Putamen (tissue), 1 donor: ENCODE data around the gene DAZL.
"Not testable (repeated sequence)": the region's sequence is repeated elsewhere in the genome, so short reads cannot be mapped to it uniquely, and the experiment has no call there.

Experiments used
- DNase-seq: peaks from one replicate; pipeline ENCODE4 v3.0.0-alpha.2; 2016; ENCODE audit warnings: low spot score

DAZL gene

DNA sequence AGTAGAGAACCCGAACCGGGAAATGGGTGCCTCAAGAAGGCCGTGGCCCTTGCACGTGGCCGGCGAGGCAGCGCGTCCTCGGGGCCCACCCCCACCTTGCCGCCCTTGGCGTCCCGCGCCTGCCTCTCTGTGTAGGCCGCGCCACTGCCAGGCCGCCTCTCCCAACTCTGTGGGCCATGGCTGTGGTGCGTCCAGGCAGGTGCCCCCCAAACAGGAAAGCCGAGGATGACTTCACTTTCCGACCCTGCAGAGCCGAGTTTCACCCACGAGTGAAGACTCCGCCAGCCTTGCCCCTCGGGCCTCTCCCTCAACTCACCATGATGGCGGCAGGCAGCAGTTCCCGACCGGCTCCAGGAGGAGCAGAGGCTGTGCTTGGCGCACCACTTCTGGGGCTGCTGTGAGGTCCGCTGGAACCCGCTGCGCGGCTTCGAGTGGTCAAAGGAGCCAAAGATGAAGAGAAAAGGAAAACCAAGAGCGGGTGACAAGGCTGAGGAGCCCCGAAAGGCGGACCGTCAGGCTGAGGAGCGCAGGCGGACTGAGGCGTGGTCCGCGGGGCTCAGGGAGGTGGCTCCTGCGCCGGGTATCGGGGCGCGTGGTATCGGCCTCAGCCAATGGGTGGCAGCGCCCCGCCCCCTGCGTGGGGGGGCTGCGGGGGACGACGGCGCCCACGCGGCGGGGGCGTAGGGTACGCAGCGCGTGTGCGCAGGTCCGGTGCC lies at the start of gene DAZL:
DAZL (minus strand) TSS at position 537 of the 716 bp plus-strand sequence; CDS start at position 319, 218 bp downstream.
- no peak for DNase-seq

DNA sequence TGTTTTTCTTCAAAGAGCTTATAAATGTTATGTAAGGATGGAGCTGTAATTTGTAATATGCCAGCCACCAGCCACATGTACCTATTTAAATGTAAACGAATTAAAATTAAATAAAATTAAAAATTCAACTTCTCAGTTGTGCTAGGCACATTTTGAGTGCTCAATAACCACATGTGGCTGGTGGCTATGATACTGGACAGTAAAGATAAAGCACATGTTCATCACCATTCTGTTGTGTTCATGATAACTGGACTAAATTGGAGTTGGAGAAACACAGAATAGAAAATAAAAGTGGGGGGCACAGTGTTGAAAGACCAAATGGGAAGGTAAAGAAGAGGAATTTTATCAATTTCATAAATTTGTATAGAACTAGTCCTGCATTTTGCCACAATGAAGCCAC lies 49.8 kb upstream of the DAZL start:
- DNase-seq = no peak

- no peak for DNase-seq
These were observed 48.5 kb upstream of the DAZL start for GRCh38 chr3:16653712-16654111.

GRCh38 chr3:16647668-16648067 lies 42.4 kb upstream of the DAZL start:
- DNase-seq = no peak

GRCh38 chr3:16639806-16640205 lies 34.6 kb upstream of the DAZL start:
- DNase-seq = no peak

DNA sequence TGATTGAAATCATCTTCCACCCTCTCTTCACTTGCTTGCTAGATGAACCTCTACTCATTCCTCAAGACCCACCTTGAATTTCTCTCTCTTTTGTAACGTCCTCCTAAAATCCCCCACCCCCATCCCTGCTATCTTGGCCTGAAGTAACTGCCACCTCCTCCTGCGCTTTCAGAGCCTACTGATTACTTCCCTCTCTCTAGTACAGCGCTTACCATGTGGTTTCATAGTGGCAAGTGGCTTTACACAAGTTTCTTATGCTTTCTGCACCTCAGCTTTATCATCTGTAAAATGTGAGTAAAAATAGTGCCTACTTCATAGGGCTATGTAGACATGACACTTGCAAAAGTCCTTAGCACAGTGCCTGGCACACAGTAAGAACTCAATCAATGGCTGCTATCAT lies 28.7 kb upstream of the DAZL start:
- no peak for DNase-seq

DNA sequence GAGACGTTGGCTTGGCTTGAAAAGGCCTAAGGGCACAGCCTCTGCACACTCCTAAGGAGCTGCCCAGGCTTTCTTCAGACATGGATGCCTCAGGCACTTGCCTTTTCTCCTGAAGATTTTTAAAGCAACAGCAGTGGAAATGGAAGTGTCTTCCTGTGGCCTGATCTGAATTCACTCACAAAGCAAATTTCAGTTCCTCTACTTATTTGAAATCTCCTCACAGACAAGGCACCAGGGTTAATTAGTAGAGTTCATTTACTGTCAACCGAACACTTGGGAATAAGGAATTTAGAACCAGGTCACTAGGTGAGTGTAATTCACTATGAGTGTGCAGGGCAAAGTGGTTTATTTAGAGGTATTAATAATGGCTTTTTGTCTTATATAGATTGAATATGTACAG lies 27.2 kb upstream of the DAZL start:
- no peak for DNase-seq

- DNase-seq = no peak
These were observed 13.5 kb upstream of the DAZL start for GRCh38 chr3:16618721-16619120.

DNA sequence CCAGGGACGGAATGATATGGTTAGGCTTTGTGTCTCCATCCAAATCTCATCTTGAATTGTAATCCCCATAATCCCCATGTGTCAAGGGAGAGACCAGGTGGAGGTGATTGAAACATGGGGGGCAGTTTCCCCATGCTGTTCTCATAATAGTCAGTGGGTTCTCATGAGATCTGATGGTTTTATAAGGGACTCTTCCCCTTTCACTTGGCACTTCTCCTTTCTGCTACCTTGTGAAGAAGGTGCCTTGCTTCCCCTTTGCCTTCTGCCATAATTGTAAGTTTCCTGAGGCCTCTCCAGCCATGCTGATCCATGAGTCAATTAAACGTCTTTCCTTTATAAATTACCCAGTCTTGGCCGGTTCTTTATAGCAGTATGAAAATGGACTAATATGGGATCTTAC lies 11.9 kb upstream of the DAZL start:
- not testable (repeated sequence) for DNase-seq

DNA sequence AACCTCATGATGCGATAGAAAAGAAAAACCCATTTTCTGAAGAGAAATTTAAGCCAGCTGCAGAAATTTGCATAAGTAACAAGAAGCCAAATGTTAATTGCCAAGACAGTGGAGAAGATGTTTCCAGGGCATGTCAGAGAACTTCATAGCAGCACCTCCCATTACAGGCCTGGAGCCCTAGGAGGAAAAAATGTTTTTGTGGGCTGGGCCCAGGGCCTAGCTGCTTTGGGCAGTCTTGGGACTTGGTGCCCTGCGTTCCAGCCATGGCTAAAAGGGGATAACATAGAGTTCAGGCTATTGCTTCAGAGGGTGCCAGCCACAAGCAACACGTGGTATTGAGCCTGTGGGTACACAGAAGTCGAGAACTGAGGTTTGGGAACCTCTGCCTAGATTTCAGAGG lies 10.9 kb upstream of the DAZL start:
- DNase-seq = no peak

DNA sequence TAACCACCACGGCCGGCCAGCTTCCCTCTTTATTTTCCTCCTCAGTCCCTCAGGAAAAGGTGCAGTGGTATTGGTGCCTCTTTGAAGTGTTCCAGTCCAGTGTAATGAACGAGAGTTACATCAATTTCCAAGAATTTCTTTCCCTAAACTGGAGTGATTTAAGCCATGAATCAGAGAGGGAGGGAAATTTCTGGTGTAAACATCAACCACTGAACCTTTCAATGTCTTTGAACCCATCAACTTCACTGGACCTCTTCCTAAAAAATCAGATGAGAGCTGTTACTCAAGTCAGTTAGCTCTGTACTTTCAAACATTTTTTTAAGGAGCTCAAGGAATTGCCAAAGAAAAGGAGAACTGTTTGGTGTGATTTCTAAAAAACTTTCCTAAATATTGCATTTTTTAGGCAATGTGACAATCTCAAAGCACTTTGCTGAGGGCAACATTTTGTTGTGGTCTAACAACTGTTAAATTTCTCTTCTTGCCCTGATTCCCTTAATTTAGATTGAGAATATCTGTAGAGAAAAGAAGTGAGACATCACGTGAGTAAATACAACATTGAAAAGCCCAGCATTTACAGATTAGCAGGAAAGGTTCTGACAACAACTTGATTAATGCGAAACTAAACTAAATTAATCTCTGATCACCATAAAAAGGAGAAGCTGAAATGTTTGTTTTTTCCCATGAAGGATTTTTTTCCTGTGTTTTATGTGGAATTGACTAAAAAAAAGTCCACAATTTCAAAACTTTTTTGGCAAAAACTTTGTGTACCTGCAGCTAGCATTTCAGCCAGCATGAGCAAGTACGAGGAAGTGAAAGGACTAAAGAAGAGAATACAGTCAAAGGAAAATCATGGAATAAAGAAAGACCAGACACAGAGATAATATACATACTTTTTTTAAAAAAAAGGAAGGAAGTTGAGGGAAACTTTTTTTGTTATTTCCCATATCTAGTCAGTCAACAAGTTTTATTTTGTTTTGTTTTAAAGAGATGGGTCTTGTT lies 9.1 kb upstream of the DAZL start:
- no peak for DNase-seq

DNA sequence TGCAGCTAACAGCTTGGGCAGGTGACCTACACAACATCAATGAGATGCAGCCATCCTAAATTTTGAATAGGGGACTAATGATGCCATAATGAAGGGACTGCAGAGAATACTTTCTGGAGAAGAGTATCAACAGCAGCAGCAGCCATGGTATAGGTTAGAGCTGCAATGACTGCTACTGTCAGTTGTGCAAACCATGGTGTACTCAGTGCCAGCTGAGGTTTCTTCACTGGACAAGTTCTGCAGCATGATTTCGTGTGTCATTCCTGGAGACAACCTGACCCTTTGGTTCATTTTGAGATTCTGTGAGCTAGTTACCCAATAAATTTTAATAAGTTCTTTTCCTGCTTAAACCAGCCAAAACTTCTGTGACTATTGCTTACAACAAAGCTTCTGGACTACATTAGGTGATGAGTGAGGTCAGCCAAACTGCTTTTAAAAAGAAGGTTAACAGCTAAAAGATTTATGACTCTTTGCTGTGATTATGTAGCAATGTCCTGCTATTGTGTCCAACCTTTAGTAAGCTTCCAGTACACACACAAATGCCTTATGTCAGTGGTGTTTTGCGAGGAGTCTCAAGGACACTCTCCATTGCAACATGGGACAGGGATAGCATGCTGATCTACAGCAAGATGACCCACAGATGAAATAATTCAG lies 4.8 kb upstream of the DAZL start:
- no peak for DNase-seq

GRCh38 chr3:16608816-16609215 lies 3.6 kb upstream of the DAZL start:
- DNase-seq = no peak

- no peak for DNase-seq
These were observed 2.5 kb upstream of the DAZL start for GRCh38 chr3:16607718-16608117.

DNA sequence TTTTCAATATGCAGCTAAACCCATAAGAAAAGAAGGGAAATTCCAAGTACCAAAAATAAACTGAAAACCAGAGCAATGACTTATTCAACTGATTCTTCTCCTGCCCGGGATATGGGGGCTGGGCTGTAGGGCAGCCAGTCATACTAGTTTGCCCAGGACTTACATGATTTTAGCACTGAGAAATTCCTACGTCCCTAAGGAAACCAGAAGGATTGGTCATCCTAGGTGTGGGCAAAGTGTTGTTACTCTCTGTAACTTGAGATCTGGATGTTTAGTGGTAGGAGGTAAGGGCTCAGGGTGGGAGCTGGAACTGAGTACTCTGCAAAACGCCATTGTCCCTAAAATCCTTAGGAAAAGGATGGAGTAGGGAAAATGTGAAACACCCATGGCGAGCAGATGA lies 1.2 kb upstream of the DAZL start:
- DNase-seq = no peak

- DNase-seq = no peak
These were observed 743 bp upstream of the DAZL start for GRCh38 chr3:16605966-16606365.

- DNase-seq = no peak
These were observed 790 bp downstream of the DAZL start for GRCh38 chr3:16604433-16604832.

- peak; percentile 3 for DNase-seq
These were observed 3.7 kb downstream of the DAZL start for GRCh38 chr3:16601537-16602005.

GRCh38 chr3:16600780-16601536 lies 4.3 kb downstream of the DAZL start:
- DNase-seq = peak; percentile 85

DNA sequence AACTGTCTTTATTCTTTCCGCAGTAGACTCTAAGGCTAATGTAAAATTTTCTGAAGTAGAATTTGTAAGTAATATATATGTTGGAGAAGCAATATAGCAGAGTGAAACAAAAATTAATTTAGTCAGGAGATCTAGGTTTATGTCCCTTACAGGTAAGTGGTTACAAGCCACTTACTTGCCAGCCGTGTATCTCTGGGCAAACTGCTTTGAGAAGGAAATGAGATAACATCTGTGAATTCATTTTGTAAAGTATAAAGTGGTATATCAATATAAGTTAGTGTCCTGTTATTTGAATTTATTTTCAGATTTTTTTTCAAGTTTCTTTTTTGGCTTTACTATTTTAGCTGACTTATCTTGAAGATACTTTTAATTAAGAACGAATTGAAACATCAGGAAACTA lies 5.5 kb downstream of the DAZL start:
- DNase-seq = no peak

GRCh38 chr3:16596352-16597032 lies 8.7 kb downstream of the DAZL start:
- no peak for DNase-seq
